WTC11 (cell line): Measurements from ENCODE around the gene RNF31.

Experiments used
- CTCF ChIP-seq: fragments of 200-600 bp; IDR thresholded peaks from 2 replicates; pipeline ENCODE4 v1.8.0; 2022; ENCODE audit warnings: antibody characterized with exemption
- MAX ChIP-seq: sonication (generic); formaldehyde crosslinking; IDR thresholded peaks from 2 replicates; pipeline ENCODE4 v1.8.0; 2022; ENCODE audit warnings: mild to moderate bottlenecking, missing genetic modification reagents
- NFYB ChIP-seq: sonication (generic); formaldehyde crosslinking; conservative IDR thresholded peaks from 2 replicates; pipeline ENCODE4 v1.8.0; 2022; ENCODE audit warnings: low read depth, missing genetic modification reagents
- USF2 ChIP-seq: sonication (generic); formaldehyde crosslinking; IDR thresholded peaks from 2 replicates; pipeline ENCODE4 v1.8.1; 2023; ENCODE audit warnings: mild to moderate bottlenecking, missing genetic modification reagents, moderate library complexity

- TF ChIP-seq MAX = no peak
- no peak for TF ChIP-seq NFYB (CRISPR knock-in tag)
- no peak for TF ChIP-seq CTCF
- TF ChIP-seq USF2 (CRISPR knock-in tag) = no peak
These were observed 11.2 kb upstream of the RNF31 start, which contains the start of gene PSME1 for GRCh38 chr14:24135834-24136683.
